ENCODE results near the gene COLEC11. TPM values are rescaled to one million over a fixed set of nuclear protein-coding genes. Genes with fewer than 3 reads are reported as not detected.
"Not testable (repeated sequence)": the region's sequence is repeated elsewhere in the genome, so short reads cannot be mapped to it uniquely, and the experiment has no call there.

Gene COLEC11
- total and polyA plus RNA-seq, 9 donors = 0.14 to 1.3 (median 0.42) TPM; not detected in 1

DNA sequence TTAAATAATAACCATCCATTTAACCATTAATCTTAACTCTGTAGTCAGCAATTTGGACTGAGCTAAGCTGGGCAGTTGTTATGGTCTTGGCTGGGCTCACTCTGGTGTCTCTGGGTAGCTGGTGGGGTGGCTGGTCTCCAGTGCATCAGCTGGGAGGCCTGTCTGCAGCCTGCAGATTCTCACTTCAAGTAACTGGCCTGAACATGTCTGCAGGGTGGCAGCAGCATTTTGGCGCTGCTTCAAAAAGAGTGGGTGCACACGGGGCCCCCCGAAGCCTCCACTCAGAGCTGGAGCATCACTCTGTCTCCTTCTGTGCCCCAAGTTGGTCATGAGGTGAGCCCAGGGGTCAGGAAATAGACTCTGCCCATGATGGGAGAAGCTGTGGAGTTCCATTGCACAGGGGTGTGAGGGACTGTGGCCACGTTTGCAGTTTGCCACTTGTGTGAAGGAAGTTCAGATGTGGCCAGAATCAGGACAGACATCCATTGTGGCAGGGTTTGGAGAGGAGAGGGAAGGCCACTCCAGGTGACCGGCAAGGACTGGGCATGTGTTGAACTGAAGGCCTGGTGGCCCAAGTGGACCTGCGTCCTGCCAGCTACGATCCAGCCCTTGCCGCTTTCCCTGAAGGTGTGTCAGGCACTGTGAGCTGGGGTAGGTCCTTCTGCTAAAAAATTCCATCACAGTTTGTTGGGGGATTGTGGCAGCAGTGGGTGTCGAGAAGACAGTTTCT lies 58.1 kb downstream of the COLEC11 start:
- WGBS (ENCODE audit: insufficient coverage) = 96% methylated on average over 9 of the region's 9 CpGs

GRCh38 chr2:3654011-3654410 lies 59.1 kb downstream of the COLEC11 start:
- Histone ChIP-seq H3K4me1 (ENCODE audit: control insufficient read depth, insufficient read depth, low read length) (peaks cover 47% of the 10 kb centered on the region), H3K36me3 (ENCODE audit: control insufficient read depth, insufficient read depth, low read length) (no peaks in the 10 kb centered on the region)
- 83% methylated on average over 10 of the region's 10 CpGs for WGBS (ENCODE audit: insufficient coverage)

More for the DNA sequence above, 58.1 kb downstream of the COLEC11 start:
- H3K4me3 ChIP-seq (ENCODE audit: low read length) = no peak overlapping the region
- no peaks in the 10 kb centered on the region for H3K36me3 ChIP-seq (ENCODE audit: control insufficient read depth, insufficient read depth, low read length)
- DNase-seq = no peak
- no peak overlapping the region for H3K27ac ChIP-seq (ENCODE audit: low read length)
- no peaks in the 10 kb centered on the region for H3K27me3 ChIP-seq (ENCODE audit: control insufficient read depth, insufficient read depth, low read length)
- no peaks in the 10 kb centered on the region for H3K9me3 ChIP-seq (replicated peaks; ENCODE audit: control insufficient read depth, low read depth, low read length)
- peaks cover 38% of the 10 kb centered on the region for H3K4me1 ChIP-seq (ENCODE audit: control insufficient read depth, insufficient read depth, low read length)

DNA sequence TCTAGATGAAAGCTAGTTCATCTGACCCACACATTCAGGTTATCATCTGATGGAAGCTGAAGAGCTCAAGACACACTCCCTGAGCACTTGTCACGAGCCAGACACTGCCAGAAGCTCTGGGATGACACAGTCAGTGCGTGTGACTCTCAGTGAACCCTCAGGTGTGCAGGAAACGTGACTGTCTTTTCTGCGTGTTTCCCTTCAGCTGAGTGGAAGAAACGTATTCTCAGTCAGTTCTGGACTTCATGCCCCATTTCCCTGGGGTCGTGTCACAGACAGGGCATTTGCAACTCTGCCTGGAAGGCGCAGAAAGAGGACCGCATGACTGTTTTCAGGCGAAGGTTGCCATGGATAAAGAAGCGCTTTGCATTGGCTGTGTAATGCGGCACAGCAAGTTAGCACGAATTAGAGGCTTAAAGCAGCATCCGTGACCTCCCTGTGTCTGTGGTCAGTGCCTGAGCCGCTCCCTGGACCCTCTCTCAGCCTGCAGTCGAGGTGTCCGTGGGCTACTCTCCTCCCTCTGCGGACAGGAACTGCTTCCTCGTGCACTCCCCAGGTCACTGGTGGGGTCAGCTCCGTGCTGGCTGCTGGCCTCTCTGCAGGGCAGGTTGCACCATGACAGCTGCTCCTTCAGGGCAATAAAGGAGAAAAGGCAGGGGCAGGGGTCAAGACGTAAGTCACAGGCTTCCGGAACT lies 59.8 kb downstream of the COLEC11 start:
- Histone ChIP-seq H3K9me3 (replicated peaks; ENCODE audit: control insufficient read depth, low read depth, low read length) (no peaks in the 10 kb centered on the region), H3K4me3 (ENCODE audit: low read length) (no peak overlapping the region), H3K27me3 (ENCODE audit: control insufficient read depth, insufficient read depth, low read length) (no peaks in the 10 kb centered on the region), H3K27ac (ENCODE audit: low read length) (no peak overlapping the region), H3K36me3 (ENCODE audit: control insufficient read depth, insufficient read depth, low read length) (no peaks in the 10 kb centered on the region), H3K4me1 (ENCODE audit: control insufficient read depth, insufficient read depth, low read length) (peaks cover 54% of the 10 kb centered on the region)
- WGBS (ENCODE audit: insufficient coverage) = 46% methylated on average over 19 of the region's 21 CpGs
- peak; percentile 31 for DNase-seq

More at GRCh38 chr2:3654011-3654410, 59.1 kb downstream of the COLEC11 start:
- H3K4me3 ChIP-seq (ENCODE audit: low read length) = no peak overlapping the region
- H3K9me3 ChIP-seq (replicated peaks; ENCODE audit: control insufficient read depth, low read depth, low read length) = no peaks in the 10 kb centered on the region
- H3K27ac ChIP-seq (ENCODE audit: low read length) = no peak overlapping the region
- DNase-seq = no peak
- H3K27me3 ChIP-seq (ENCODE audit: control insufficient read depth, insufficient read depth, low read length) = no peaks in the 10 kb centered on the region

GRCh38 chr2:3655871-3656761 lies 61.2 kb downstream of the COLEC11 start:
- 70% methylated on average over 20 of the region's 28 CpGs for WGBS (ENCODE audit: insufficient coverage)
- H3K36me3 ChIP-seq (ENCODE audit: control insufficient read depth, insufficient read depth, low read length) = no peaks in the 10 kb centered on the region

DNA sequence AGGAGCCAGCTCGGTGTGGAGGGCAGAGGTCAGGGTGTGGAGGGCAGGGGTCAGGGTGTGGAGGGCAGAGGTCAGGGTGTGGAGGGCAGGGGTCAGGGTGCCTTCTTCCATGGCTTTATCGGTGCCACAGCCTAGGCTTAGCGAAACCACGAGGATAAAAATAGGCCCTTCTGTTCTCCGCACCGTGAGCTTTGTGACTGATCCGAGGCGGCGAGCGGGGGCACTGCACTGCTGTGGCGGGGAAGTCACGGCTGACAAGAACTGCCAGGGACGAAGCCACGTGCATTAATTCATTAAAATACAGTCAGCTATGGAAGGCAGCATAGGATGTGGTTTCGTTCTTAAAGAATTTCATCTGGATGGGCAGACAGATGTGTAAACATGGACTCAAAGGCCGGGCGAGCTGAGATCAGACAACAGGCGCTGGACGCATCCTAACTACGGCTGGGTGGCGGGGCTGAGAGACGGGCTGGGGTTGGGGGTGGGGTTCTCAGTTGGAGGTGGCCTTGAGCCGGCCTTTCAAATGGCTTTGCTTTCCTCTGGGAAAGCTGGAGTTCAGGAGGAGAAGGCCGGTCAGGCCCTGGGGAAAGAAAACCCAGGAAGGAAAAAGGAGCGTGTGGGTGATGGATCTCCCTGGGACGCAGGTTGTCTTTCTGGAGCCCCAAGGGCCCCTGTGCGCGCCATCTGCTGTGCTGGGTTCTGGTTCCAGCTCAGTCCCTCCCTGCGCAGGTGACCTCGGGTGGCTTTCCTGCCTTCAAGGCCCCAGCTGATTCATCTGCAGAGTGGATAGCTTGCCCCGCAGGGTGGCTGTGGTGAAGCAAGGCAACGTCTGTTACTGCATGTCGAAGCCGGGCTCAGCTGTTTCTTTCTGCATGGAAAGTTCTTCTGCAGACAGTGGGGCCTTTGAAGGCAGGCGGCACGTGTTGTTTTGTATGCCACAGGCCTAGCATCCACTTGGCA lies 62.1 kb downstream of the COLEC11 start:
- Histone ChIP-seq H3K4me3 (ENCODE audit: low read length) (no peak overlapping the region), H3K27ac (ENCODE audit: low read length) (peak overlapping the region; percentile 74), H3K4me1 (ENCODE audit: control insufficient read depth, insufficient read depth, low read length) (peaks cover 59% of the 10 kb centered on the region), H3K9me3 (replicated peaks; ENCODE audit: control insufficient read depth, low read depth, low read length) (no peaks in the 10 kb centered on the region), H3K27me3 (ENCODE audit: control insufficient read depth, insufficient read depth, low read length) (no peaks in the 10 kb centered on the region), H3K36me3 (ENCODE audit: control insufficient read depth, insufficient read depth, low read length) (no peaks in the 10 kb centered on the region)
- 52% methylated on average over 28 of the region's 36 CpGs for WGBS (ENCODE audit: insufficient coverage)
- peak; percentile 71 for DNase-seq

More at GRCh38 chr2:3655871-3656761, 61.2 kb downstream of the COLEC11 start:
- H3K9me3 ChIP-seq (replicated peaks; ENCODE audit: control insufficient read depth, low read depth, low read length) = no peaks in the 10 kb centered on the region
- peak overlapping the region; percentile 74 for H3K27ac ChIP-seq (ENCODE audit: low read length)
- no peak overlapping the region for H3K4me3 ChIP-seq (ENCODE audit: low read length)
- DNase-seq = no peak
- no peaks in the 10 kb centered on the region for H3K27me3 ChIP-seq (ENCODE audit: control insufficient read depth, insufficient read depth, low read length)
- H3K4me1 ChIP-seq (ENCODE audit: control insufficient read depth, insufficient read depth, low read length) = peaks cover 58% of the 10 kb centered on the region

- H3K9me3 ChIP-seq (replicated peaks; ENCODE audit: control insufficient read depth, low read depth, low read length) = no peaks in the 10 kb centered on the region
- H3K4me1 ChIP-seq (ENCODE audit: control insufficient read depth, insufficient read depth, low read length) = peaks cover 56% of the 10 kb centered on the region
- DNase-seq = no peak
- no peak within 1 kb of the TSS for H3K4me3 ChIP-seq (ENCODE audit: low read length)
- H3K27me3 ChIP-seq (ENCODE audit: control insufficient read depth, insufficient read depth, low read length) = no peaks in the 10 kb centered on the region
- peak within 1 kb of the TSS; percentile 83 for H3K27ac ChIP-seq (ENCODE audit: low read length)
- H3K36me3 ChIP-seq (ENCODE audit: control insufficient read depth, insufficient read depth, low read length) = no peaks in the 10 kb centered on the region
- 94% methylated on average over 5 of the region's 7 CpGs for WGBS (ENCODE audit: insufficient coverage)
These were observed 63.0 kb downstream of the COLEC11 start, which contains the start of gene ALLC for GRCh38 chr2:3657881-3658280. ALLC (plus strand) TSS chr2:3658200; CDS start chr2:3671158, 12,958 bp downstream.

- peaks cover 56% of the 10 kb centered on the region for H3K4me1 ChIP-seq (ENCODE audit: control insufficient read depth, insufficient read depth, low read length)
- no peaks in the 10 kb centered on the region for H3K36me3 ChIP-seq (ENCODE audit: control insufficient read depth, insufficient read depth, low read length)
- H3K4me3 ChIP-seq (ENCODE audit: low read length) = no peak overlapping the region
- peak; percentile 81 for DNase-seq
- no peaks in the 10 kb centered on the region for H3K9me3 ChIP-seq (replicated peaks; ENCODE audit: control insufficient read depth, low read depth, low read length)
- peak overlapping the region; percentile 83 for H3K27ac ChIP-seq (ENCODE audit: low read length)
- no peaks in the 10 kb centered on the region for H3K27me3 ChIP-seq (ENCODE audit: control insufficient read depth, insufficient read depth, low read length)
- WGBS (ENCODE audit: insufficient coverage) = 29% methylated on average over 8 of the region's 26 CpGs
These were observed 64.8 kb downstream of the COLEC11 start for GRCh38 chr2:3659447-3660432.

- H3K4me3 ChIP-seq (ENCODE audit: low read length); DNase-seq; H3K27ac ChIP-seq (ENCODE audit: low read length); H3K27me3 ChIP-seq (ENCODE audit: control insufficient read depth, insufficient read depth, low read length); H3K9me3 ChIP-seq (replicated peaks; ENCODE audit: control insufficient read depth, low read depth, low read length); H3K36me3 ChIP-seq (ENCODE audit: control insufficient read depth, insufficient read depth, low read length): not testable (repeated sequence)
- 90% methylated on average over 6 of the region's 7 CpGs for WGBS (ENCODE audit: insufficient coverage)
- peaks cover 56% of the 10 kb centered on the region for H3K4me1 ChIP-seq (ENCODE audit: control insufficient read depth, insufficient read depth, low read length)
These were observed 65.7 kb downstream of the COLEC11 start for GRCh38 chr2:3660640-3661039.
